K562 (cell line): ENCODE results near the gene EFHC1. TPM values are rescaled to one million over a fixed set of nuclear protein-coding genes. Genes with fewer than 3 reads are reported as not detected.

Source experiments
- CREB3 ChIP-seq: fragments of 450-650 bp; conservative IDR thresholded peaks from 2 replicates; pipeline ENCODE4 v1.6.1; 2016; ENCODE audit warnings: missing genetic modification characterization, low read depth, mild to moderate bottlenecking, missing compliant biosample characterization, moderate library complexity
- CREB3L1 ChIP-seq: fragments of 450-650 bp; IDR thresholded peaks from 2 replicates; pipeline ENCODE4 v1.6.1; 2014; ENCODE audit warnings: low read depth, mild to moderate bottlenecking, moderate library complexity, borderline replicate concordance
- JUND ChIP-seq, 2 experiments: IDR thresholded peaks; 2 replicates in 1 of 2; 3 replicates in 1 of 2; pipeline ENCODE4 v1.6.1; 2011; ENCODE audit warnings: borderline replicate concordance in 2 of 2, low read depth in 2 of 2, low read length in 2 of 2, improper control_type of control experiment in 1 of 2, missing biosample characterization in 1 of 2, missing genetic modification characterization in 1 of 2, missing genetic modification reagents in 1 of 2
- KDM5B ChIP-seq: fragments of 200-600 bp; sonication (generic); IDR thresholded peaks from 2 replicates; pipeline ENCODE4 v1.6.1; 2012; ENCODE audit warnings: low read depth, mild to moderate bottlenecking, moderate library complexity, low read length, control low read depth, inconsistent platforms; ENCODE audit not compliant: insufficient replicate concordance
- TCF15 ChIP-seq: fragments of 250-450 bp; sonication (Bioruptor Pico); IDR thresholded peaks from 2 replicates; pipeline ENCODE4 v1.8.0; 2022; ENCODE audit warnings: moderate library complexity, mild to moderate bottlenecking, inconsistent platforms
- ZNF780A ChIP-seq: fragments of 250-450 bp; sonication (Bioruptor Pico); IDR thresholded peaks from 2 replicates; pipeline ENCODE4 v1.5.0; 2021; ENCODE audit warnings: mild to moderate bottlenecking
- polyA plus RNA-seq, 8 experiments: library from polyadenylated mRNA; depleted of rRNA in 4 of 8; stranded (reverse) in 5 of 8; unstranded in 3 of 8; fragments of >200 nt; fragmentation: Nextera tagmentation in 2 of 8; fragmentation: Illumina TruSeq in 1 of 8; extraction: Ambion mirVana in 2 of 8; extraction: Trizol in 1 of 8; gene quantifications; 2 replicates each; pipeline versions ENCODE4 v1.2.1 to v1.2.3, GENCODE V29; 2011 to 2014; ENCODE audit warnings: inconsistent platforms in 1 of 8, missing spikeins in 1 of 8
- total RNA-seq, 7 experiments: library from RNA; depleted of rRNA in 6 of 7; stranded (reverse); fragments of >200 nt in 6 of 7; fragmentation: Illumina TruSeq in 2 of 7; extraction: Trizol in 2 of 7; gene quantifications; 2 replicates each; pipeline versions ENCODE4 v1.2.1 to v1.2.3, GENCODE V29; 2011 to 2021; ENCODE audit warnings: low replicate concordance in 1 of 7

EFHC1 gene
- total and polyA plus RNA-seq, 9 of the 15 experiments (the other 6 are each of a cell fraction or from before 2014, with no cell fraction given), result 9.5 to 31.0 (median 14.9) TPM

DNA sequence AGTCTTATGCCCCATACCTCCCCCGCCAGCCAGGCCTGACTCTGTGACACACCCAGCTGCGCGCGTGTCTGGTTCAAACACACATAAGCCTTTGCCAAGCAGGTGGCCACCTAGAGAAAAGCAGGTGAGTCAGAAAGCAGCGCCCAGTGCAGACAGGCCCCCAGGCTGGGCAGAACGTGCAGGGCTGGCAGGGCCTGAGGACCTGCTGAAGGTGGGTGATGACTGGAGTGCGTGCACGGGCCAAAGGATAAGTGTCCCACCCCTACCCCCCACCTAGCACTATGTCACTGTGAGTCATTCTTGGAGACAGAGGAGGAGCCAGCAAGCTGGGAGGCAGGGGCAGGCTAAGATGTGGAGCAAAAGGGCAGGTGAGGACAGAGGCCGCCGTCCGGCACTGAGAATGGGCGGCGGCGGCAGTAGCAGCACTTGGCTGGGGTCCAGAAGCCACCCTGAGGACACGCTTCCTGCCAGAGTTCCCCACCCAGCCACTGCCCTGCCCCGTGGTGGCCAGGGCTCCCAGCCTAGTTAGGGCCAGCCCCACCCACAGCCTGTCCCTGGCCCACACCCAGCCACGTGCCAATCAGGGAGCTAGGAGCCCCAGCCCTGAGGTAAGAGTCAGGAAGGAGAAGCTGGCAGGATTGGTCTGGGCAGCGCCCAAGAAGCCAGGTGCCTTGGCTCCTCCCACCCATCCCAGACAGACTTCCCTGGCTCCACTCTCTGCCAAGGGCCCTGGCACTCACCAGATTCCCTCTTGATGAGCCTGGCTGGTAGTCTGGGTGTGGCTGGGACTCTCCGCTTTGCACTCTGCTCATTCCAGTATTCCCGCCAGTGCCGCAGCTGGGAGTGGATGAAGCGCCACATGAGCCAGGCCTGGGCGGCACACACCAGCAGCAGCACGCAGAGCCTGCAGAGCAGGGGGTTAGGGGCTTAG is 84.0 kb downstream of the EFHC1 start (continued):
- TF ChIP-seq CREB3, result 0 out of 2 replicates have a peak, but pooled peaks have one; percentile 19
- peak; percentile 96 for TF ChIP-seq JUND (IDR thresholded peaks at IDR 0.05; ENCODE audit: borderline replicate concordance, low read depth, low read length)
- TF ChIP-seq JUND (tag; IDR thresholded peaks at IDR 0.05; ENCODE audit: borderline replicate concordance, low read depth, low read length), result peak; percentile 92; the same call in 2 of the 3 replicates
- no peak for TF ChIP-seq TCF15
- no peak for TF ChIP-seq ZNF780A
- TF ChIP-seq CREB3L1, result 0 out of 2 replicates have a peak, but pooled peaks have one; percentile 33
- peak; percentile 9 for TF ChIP-seq KDM5B
